Measurements from ENCODE around the gene PDZRN4. TPM values are rescaled to one million over a fixed set of nuclear protein-coding genes. Genes with fewer than 3 reads are reported as not detected.
A peak's percentile ranks its signal among the peaks of the same experiment; 100 is the strongest.
"Not testable (repeated sequence)": the region's sequence is repeated elsewhere in the genome, so short reads cannot be mapped to it uniquely, and the experiment has no call there.

The PDZRN4 gene
- total RNA-seq, 1 experiment from 2014 or later, result 2.4 TPM

GRCh38 chr12:41528874-41529273, 340.8 kb downstream of the PDZRN4 start:
- Histone ChIP-seq H3K79me2 (ENCODE audit: low read length) (no peaks in the 10 kb centered on the region), H3K9me3 (ENCODE audit: low read length) (no peaks in the 10 kb centered on the region), H3K9ac (ENCODE audit: low read length) (no peak overlapping the region), H3K9me2 (replicated peaks; ENCODE audit: insufficient read depth, low read length) (no peaks in the 10 kb centered on the region; the same call in 1 of the 2 replicates), H3K27ac (ENCODE audit: low read length) (no peak overlapping the region), H3K27me3 (ENCODE audit: low read length) (no peaks in the 10 kb centered on the region), H3K4me2 (ENCODE audit: low read depth, low read length, poor library complexity, severe bottlenecking) (no peak overlapping the region), H3K4me1 (ENCODE audit: low read length) (peaks cover 36% of the 10 kb centered on the region), H3K36me3 (ENCODE audit: insufficient read depth, low read length) (no peaks in the 10 kb centered on the region), H4K20me1 (ENCODE audit: insufficient read depth, low read depth, low read length) (no peaks in the 10 kb centered on the region), H3K4me3 (ENCODE audit: low read length) (no peak overlapping the region), H2AFZ (ENCODE audit: low read length) (no peak overlapping the region)
- DNase-seq, result no peak

- DNase-seq, result no peak
These were observed 342.3 kb downstream of the PDZRN4 start for GRCh38 chr12:41530441-41530840.

GRCh38 chr12:41531147-41531829, 343.2 kb downstream of the PDZRN4 start:
- DNase-seq, result no peak
- no peaks in the 10 kb centered on the region; the same call in 1 of the 2 replicates for H3K36me3 ChIP-seq (ENCODE audit: insufficient read depth, low read length)
- no peaks in the 10 kb centered on the region; the same call in 1 of the 2 replicates for H3K9me2 ChIP-seq (replicated peaks; ENCODE audit: insufficient read depth, low read length)
- no peak overlapping the region for H2AFZ ChIP-seq (ENCODE audit: low read length)
- no peaks in the 10 kb centered on the region for H3K9me3 ChIP-seq (ENCODE audit: low read length)
- H4K20me1 ChIP-seq (ENCODE audit: insufficient read depth, low read depth, low read length), result no peaks in the 10 kb centered on the region
- no peaks in the 10 kb centered on the region for H3K79me2 ChIP-seq (ENCODE audit: low read length)
- H3K9ac ChIP-seq (ENCODE audit: low read length), result no peak overlapping the region
- H3K4me2 ChIP-seq (ENCODE audit: low read depth, low read length, poor library complexity, severe bottlenecking), result peak overlapping the region; percentile 24
- no peak overlapping the region for H3K27ac ChIP-seq (ENCODE audit: low read length)
- H3K4me3 ChIP-seq (ENCODE audit: low read length), result no peak overlapping the region
- H3K4me1 ChIP-seq (ENCODE audit: low read length), result peaks cover 57% of the 10 kb centered on the region
- H3K27me3 ChIP-seq (ENCODE audit: low read length), result no peaks in the 10 kb centered on the region

More at GRCh38 chr12:41530441-41530840, 342.3 kb downstream of the PDZRN4 start:
- Histone ChIP-seq H3K27ac (ENCODE audit: low read length) (no peak overlapping the region), H3K4me3 (ENCODE audit: low read length) (no peak overlapping the region), H4K20me1 (ENCODE audit: insufficient read depth, low read depth, low read length) (no peaks in the 10 kb centered on the region), H3K9me3 (ENCODE audit: low read length) (no peaks in the 10 kb centered on the region), H3K27me3 (ENCODE audit: low read length) (no peaks in the 10 kb centered on the region), H3K9me2 (replicated peaks; ENCODE audit: insufficient read depth, low read length) (no peaks in the 10 kb centered on the region; the same call in 1 of the 2 replicates), H3K9ac (ENCODE audit: low read length) (no peak overlapping the region), H2AFZ (ENCODE audit: low read length) (no peak overlapping the region), H3K4me1 (ENCODE audit: low read length) (peaks cover 51% of the 10 kb centered on the region), H3K4me2 (ENCODE audit: low read depth, low read length, poor library complexity, severe bottlenecking) (peak overlapping the region; percentile 24), H3K79me2 (ENCODE audit: low read length) (no peaks in the 10 kb centered on the region), H3K36me3 (ENCODE audit: insufficient read depth, low read length) (no peaks in the 10 kb centered on the region; the same call in 1 of the 2 replicates)

GRCh38 chr12:41532072-41532471, 344.0 kb downstream of the PDZRN4 start:
- Histone ChIP-seq H3K27me3 (ENCODE audit: low read length) (no peaks in the 10 kb centered on the region), H3K9me2 (replicated peaks; ENCODE audit: insufficient read depth, low read length) (no peaks in the 10 kb centered on the region; the same call in 1 of the 2 replicates), H3K4me3 (ENCODE audit: low read length) (no peak overlapping the region), H3K79me2 (ENCODE audit: low read length) (no peaks in the 10 kb centered on the region), H3K9me3 (ENCODE audit: low read length) (no peaks in the 10 kb centered on the region), H2AFZ (ENCODE audit: low read length) (no peak overlapping the region), H3K4me1 (ENCODE audit: low read length) (peaks cover 52% of the 10 kb centered on the region), H3K36me3 (ENCODE audit: insufficient read depth, low read length) (no peaks in the 10 kb centered on the region; the same call in 1 of the 2 replicates), H4K20me1 (ENCODE audit: insufficient read depth, low read depth, low read length) (no peaks in the 10 kb centered on the region), H3K4me2 (ENCODE audit: low read depth, low read length, poor library complexity, severe bottlenecking) (no peak overlapping the region), H3K27ac (ENCODE audit: low read length) (no peak overlapping the region), H3K9ac (ENCODE audit: low read length) (no peak overlapping the region)
- DNase-seq, result no peak

GRCh38 chr12:41536813-41537490, 348.8 kb downstream of the PDZRN4 start:
- no peaks in the 10 kb centered on the region for H4K20me1 ChIP-seq (ENCODE audit: insufficient read depth, low read depth, low read length)
- H3K9me3 ChIP-seq (ENCODE audit: low read length), result no peaks in the 10 kb centered on the region
- no peak overlapping the region for H3K4me2 ChIP-seq (ENCODE audit: low read depth, low read length, poor library complexity, severe bottlenecking)
- H3K27me3 ChIP-seq (ENCODE audit: low read length), result no peaks in the 10 kb centered on the region
- H3K9me2 ChIP-seq (replicated peaks; ENCODE audit: insufficient read depth, low read length), result no peaks in the 10 kb centered on the region
- peaks cover 27% of the 10 kb centered on the region for H3K4me1 ChIP-seq (ENCODE audit: low read length)
- H3K9ac ChIP-seq (ENCODE audit: low read length), result no peak overlapping the region
- H3K36me3 ChIP-seq (ENCODE audit: insufficient read depth, low read length), result no peaks in the 10 kb centered on the region; the same call in 1 of the 2 replicates
- no peak for DNase-seq
- no peak overlapping the region for H3K4me3 ChIP-seq (ENCODE audit: low read length)
- peak overlapping the region; percentile 74 for H2AFZ ChIP-seq (ENCODE audit: low read length)
- H3K79me2 ChIP-seq (ENCODE audit: low read length), result no peaks in the 10 kb centered on the region
- no peak overlapping the region for H3K27ac ChIP-seq (ENCODE audit: low read length)

- Histone ChIP-seq H3K9ac (ENCODE audit: low read length) (no peak overlapping the region), H4K20me1 (ENCODE audit: insufficient read depth, low read depth, low read length) (no peaks in the 10 kb centered on the region), H2AFZ (ENCODE audit: low read length) (peak overlapping the region; percentile 74; the same call in 1 of the 2 replicates), H3K9me3 (ENCODE audit: low read length) (no peaks in the 10 kb centered on the region), H3K36me3 (ENCODE audit: insufficient read depth, low read length) (no peaks in the 10 kb centered on the region; the same call in 1 of the 2 replicates), H3K4me2 (ENCODE audit: low read depth, low read length, poor library complexity, severe bottlenecking) (no peak overlapping the region), H3K27ac (ENCODE audit: low read length) (no peak overlapping the region), H3K9me2 (replicated peaks; ENCODE audit: insufficient read depth, low read length) (no peaks in the 10 kb centered on the region), H3K4me3 (ENCODE audit: low read length) (no peak overlapping the region), H3K27me3 (ENCODE audit: low read length) (no peaks in the 10 kb centered on the region), H3K79me2 (ENCODE audit: low read length) (no peaks in the 10 kb centered on the region), H3K4me1 (ENCODE audit: low read length) (peaks cover 27% of the 10 kb centered on the region)
- no peak for DNase-seq
These were observed 349.4 kb downstream of the PDZRN4 start for GRCh38 chr12:41537522-41537921.

GRCh38 chr12:41545761-41546160, 357.6 kb downstream of the PDZRN4 start:
- Histone ChIP-seq H3K9me2 (replicated peaks; ENCODE audit: insufficient read depth, low read length) (no peaks in the 10 kb centered on the region), H3K27ac (ENCODE audit: low read length) (no peak overlapping the region), H2AFZ (ENCODE audit: low read length) (no peak overlapping the region), H4K20me1 (ENCODE audit: insufficient read depth, low read depth, low read length) (no peaks in the 10 kb centered on the region), H3K4me1 (ENCODE audit: low read length) (peaks cover 14% of the 10 kb centered on the region), H3K9me3 (ENCODE audit: low read length) (no peaks in the 10 kb centered on the region), H3K4me3 (ENCODE audit: low read length) (no peak overlapping the region), H3K4me2 (ENCODE audit: low read depth, low read length, poor library complexity, severe bottlenecking) (no peak overlapping the region), H3K27me3 (ENCODE audit: low read length) (peaks cover 2% of the 10 kb centered on the region; the same call in 1 of the 2 replicates), H3K36me3 (ENCODE audit: insufficient read depth, low read length) (no peaks in the 10 kb centered on the region; the same call in 1 of the 2 replicates), H3K79me2 (ENCODE audit: low read length) (no peaks in the 10 kb centered on the region), H3K9ac (ENCODE audit: low read length) (no peak overlapping the region)
- DNase-seq, result no peak

- not testable (repeated sequence) for H3K9me2 ChIP-seq (replicated peaks; ENCODE audit: insufficient read depth, low read length); H3K4me2 ChIP-seq (ENCODE audit: low read depth, low read length, poor library complexity, severe bottlenecking)
These were observed 359.0 kb downstream of the PDZRN4 start for GRCh38 chr12:41547071-41547470.

More at GRCh38 chr12:41547071-41547470, 359.0 kb downstream of the PDZRN4 start:
- not testable (repeated sequence) for H4K20me1 ChIP-seq (ENCODE audit: insufficient read depth, low read depth, low read length); H3K36me3 ChIP-seq (ENCODE audit: insufficient read depth, low read length); H3K9me3 ChIP-seq (ENCODE audit: low read length); H3K9ac ChIP-seq (ENCODE audit: low read length); H3K27ac ChIP-seq (ENCODE audit: low read length); H2AFZ ChIP-seq (ENCODE audit: low read length); H3K79me2 ChIP-seq (ENCODE audit: low read length); DNase-seq; H3K27me3 ChIP-seq (ENCODE audit: low read length); H3K4me3 ChIP-seq (ENCODE audit: low read length)
- H3K4me1 ChIP-seq (ENCODE audit: low read length), result peaks cover 14% of the 10 kb centered on the region
